D721Med (cell line): ENCODE results near the gene TPPP3.

ENCODE experiments used
- DNase-seq: peaks from one replicate; pipeline ENCODE4 v3.0.0; 2011; ENCODE audit warnings: low spot score; ENCODE audit not compliant: insufficient read length
- FAIRE-seq: peaks from 2 replicates; lab custom pipeline; 2011; peaks lifted over from hg19 to GRCh38; lab: Jason Lieb, UNC
- CTCF ChIP-seq: IDR thresholded peaks from 2 replicates; pipeline ENCODE4 v1.5.1; 2012; ENCODE audit warnings: mild to moderate bottlenecking, control low read depth; ENCODE audit not compliant: insufficient read depth; ENCODE audit errors: missing control alignments

Gene TPPP3

GRCh38 chr16:67350324-67350723 lies 43.0 kb downstream of the TPPP3 start:
- no peak for TF ChIP-seq CTCF
- FAIRE-seq = no peak
- no peak for DNase-seq

GRCh38 chr16:67349172-67349571 lies 44.1 kb downstream of the TPPP3 start:
- peak; percentile 50 for TF ChIP-seq CTCF
- FAIRE-seq (no peak), DNase-seq (no peak)

- no peak for TF ChIP-seq CTCF
- FAIRE-seq = no peak
- no peak for DNase-seq
Measured at GRCh38 chr16:67346341-67346740, 47.0 kb downstream of the TPPP3 start.

- no peak for TF ChIP-seq CTCF
- FAIRE-seq (no peak), DNase-seq (no peak)
Measured at GRCh38 chr16:67345401-67345800, 47.9 kb downstream of the TPPP3 start.

GRCh38 chr16:67342616-67343015 lies 50.7 kb downstream of the TPPP3 start:
- no peak for TF ChIP-seq CTCF
- no peak for FAIRE-seq
- no peak for DNase-seq

- no peak for FAIRE-seq
Measured at GRCh38 chr16:67341250-67341649, 52.0 kb downstream of the TPPP3 start.

More at GRCh38 chr16:67341250-67341649, 52.0 kb downstream of the TPPP3 start:
- no peak for TF ChIP-seq CTCF
- no peak for DNase-seq
